Nucleus accumbens (tissue), 56 donors: Measurements from ENCODE around the gene DHPS.
"Not testable (repeated sequence)": the region's sequence is repeated elsewhere in the genome, so short reads cannot be mapped to it uniquely, and the experiment has no call there.

Experiments
- DNase-seq, 56 donors: peaks; one replicate each; lab custom pipeline; 2025; lab: John Stamatoyannopoulos, UW

The DHPS gene

GRCh38 chr19:12706332-12706718 is 24.6 kb upstream of the DHPS start:
- DNase-seq = no peak

- DNase-seq = no peak
Measured at GRCh38 chr19:12705654-12706331, 24.1 kb upstream of the DHPS start.

- DNase-seq = no peak
Measured at GRCh38 chr19:12705169-12705568, 23.5 kb upstream of the DHPS start.

GRCh38 chr19:12703046-12703445 is 21.4 kb upstream of the DHPS start:
- no peak for DNase-seq

GRCh38 chr19:12701596-12702282 is 20.1 kb upstream of the DHPS start:
- DNase-seq = peak in 1 of 56 donors; percentile 3

GRCh38 chr19:12698138-12698537 is 16.5 kb upstream of the DHPS start:
- DNase-seq = no peak

GRCh38 chr19:12697425-12697824 is 15.7 kb upstream of the DHPS start:
- DNase-seq = not testable (repeated sequence)

- peak; percentile 58 to 99 (median 92) for DNase-seq
Measured at GRCh38 chr19:12696366-12697335, 15.0 kb upstream of the DHPS start, which contains the start of gene FBXW9. Gene FBXW9 (minus strand): TSS chr19:12696631. CDS start chr19:12696581, 50 bp downstream.

- DNase-seq = peak in 2 of 56 donors; percentile 20 to 47
Measured at GRCh38 chr19:12695997-12696365, 14.3 kb upstream of the DHPS start.

GRCh38 chr19:12695514-12695913 is 13.8 kb upstream of the DHPS start:
- DNase-seq = no peak

- no peak for DNase-seq
Measured at GRCh38 chr19:12695096-12695495, 13.4 kb upstream of the DHPS start.

GRCh38 chr19:12694641-12695040 is 13.0 kb upstream of the DHPS start:
- no peak for DNase-seq

GRCh38 chr19:12692960-12693359 is 11.3 kb upstream of the DHPS start:
- no peak for DNase-seq

- no peak for DNase-seq
Measured at GRCh38 chr19:12689581-12690216, 8.0 kb upstream of the DHPS start.

GRCh38 chr19:12689012-12689411 is 7.3 kb upstream of the DHPS start:
- DNase-seq = no peak

- no peak for DNase-seq
Measured at GRCh38 chr19:12687496-12688196, 6.0 kb upstream of the DHPS start, which contains the start of gene GNG14. Gene GNG14 (plus strand): TSS chr19:12687998. CDS start chr19:12688049, 51 bp downstream.

- no peak for DNase-seq
Measured at GRCh38 chr19:12685831-12686230, 4.2 kb upstream of the DHPS start.

GRCh38 chr19:12680034-12680433 is 1.6 kb downstream of the DHPS start:
- DNase-seq = no peak

- DNase-seq = not testable (repeated sequence)
Measured at GRCh38 chr19:12678039-12678438, 3.6 kb downstream of the DHPS start.

GRCh38 chr19:12676928-12677327 is 4.8 kb downstream of the DHPS start:
- no peak for DNase-seq
